ENCODE measurements around the gene SLC7A5. TPM values are rescaled to one million over a fixed set of nuclear protein-coding genes. Genes with fewer than 3 reads are reported as not detected.
A peak's percentile ranks its signal among the peaks of the same experiment; 100 is the strongest.
"Not testable (repeated sequence)": the region's sequence is repeated elsewhere in the genome, so short reads cannot be mapped to it uniquely, and the experiment has no call there.

The SLC7A5 gene
- polyA plus RNA-seq, 3 donors from 2014 or later: 2.6 to 7.3 (median 4.2) TPM

DNA sequence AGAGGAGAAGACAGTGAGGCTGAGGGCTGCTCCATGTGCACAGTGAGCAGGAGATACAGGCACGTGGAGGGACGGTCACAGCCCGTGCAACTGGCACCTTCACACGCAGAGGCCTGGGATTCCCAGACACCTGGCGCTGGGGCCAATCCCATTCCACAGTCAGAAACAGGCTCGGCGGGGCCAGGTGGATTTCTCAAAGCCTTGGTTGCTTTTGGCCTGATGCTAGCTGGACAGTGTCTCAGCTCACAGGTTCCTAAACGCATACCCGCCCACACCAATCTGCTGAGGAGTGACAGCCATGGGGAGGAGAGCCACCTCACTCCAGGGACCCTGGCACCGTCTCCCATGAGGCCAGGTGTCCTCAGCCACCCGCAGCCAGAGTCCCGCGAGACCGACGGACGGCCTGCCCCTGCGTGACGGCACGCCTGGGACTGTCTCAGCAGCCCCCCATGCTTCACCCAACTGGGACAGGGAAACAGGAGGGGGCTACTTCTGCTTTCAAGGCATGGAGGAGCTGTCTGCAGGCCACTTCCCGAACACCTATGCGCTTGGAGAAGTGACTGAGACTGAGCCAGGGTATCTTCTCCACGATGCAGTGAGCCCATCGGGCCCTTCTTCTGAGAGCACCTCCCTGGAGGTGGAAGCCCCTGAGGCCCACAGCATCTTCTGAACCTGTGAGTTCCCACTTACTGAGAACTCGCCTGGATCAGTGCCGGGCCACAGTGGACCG, 6.5 kb downstream of the SLC7A5 start:
- H3K4me1 Mint-ChIP-seq, H3K4me3 Mint-ChIP-seq, H3K9me3 Mint-ChIP-seq, DNase-seq: not testable (repeated sequence)
- peaks cover 11 to 23% (median 20%) of the 10 kb centered on the region in 3 donors for H3K27me3 Mint-ChIP-seq (ENCODE audit: low read depth in 3 of 3)
- H3K36me3 Mint-ChIP-seq: peaks cover 0 to 13% (median 3%) of the 10 kb centered on the region in 3 donors
- H3K27ac Mint-ChIP-seq: peak overlapping the region in 1 of 6 donors; percentile 67

DNA sequence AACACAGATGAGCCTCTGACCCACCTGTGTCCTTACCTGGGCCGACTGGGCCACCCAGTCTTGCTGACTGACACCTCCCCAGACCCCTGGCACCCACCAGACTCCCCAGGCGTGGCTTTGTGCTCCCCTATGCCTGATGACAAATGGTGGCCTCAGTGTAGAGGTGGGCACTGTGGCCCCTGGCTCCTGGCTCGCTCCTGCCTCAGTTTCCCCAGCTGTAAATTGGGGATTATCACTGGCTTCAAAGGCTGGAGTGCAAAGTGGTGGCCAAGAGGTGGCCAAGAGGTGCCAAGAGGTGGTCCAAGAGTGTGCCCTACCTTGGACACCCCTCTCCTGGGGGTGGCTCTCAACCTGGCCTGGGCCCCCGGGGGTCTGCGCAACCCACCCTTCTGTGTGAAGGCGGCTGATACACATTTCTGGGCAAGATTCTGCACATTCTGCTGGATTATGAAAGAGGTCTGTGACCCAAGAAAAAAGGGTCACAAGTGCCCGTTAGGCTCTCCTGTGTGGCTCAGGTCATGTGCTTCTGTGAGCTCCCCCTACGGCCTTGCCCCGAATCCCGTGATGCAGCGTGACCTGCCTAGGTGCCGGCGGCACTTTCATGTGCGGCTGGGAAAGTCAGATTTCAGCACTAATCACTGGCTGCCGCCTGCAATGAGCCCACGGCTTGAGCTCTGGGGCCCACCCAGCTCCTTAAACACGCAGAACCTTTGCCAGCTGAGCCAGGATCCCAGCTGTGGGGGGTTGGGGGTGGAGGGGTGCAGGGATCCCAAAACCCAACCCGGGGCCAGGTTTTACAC, 7.8 kb downstream of the SLC7A5 start:
- not testable (repeated sequence) for H3K4me3 Mint-ChIP-seq, H3K27ac Mint-ChIP-seq, DNase-seq, H3K9me3 Mint-ChIP-seq
- Mint-ChIP-seq H3K4me1 (peaks cover 11 to 21% of the 10 kb centered on the region in 2 donors), H3K36me3 (peaks cover 0 to 13% (median 3%) of the 10 kb centered on the region in 3 donors), H3K27me3 (ENCODE audit: low read depth in 3 of 3) (peaks cover 16 to 31% (median 21%) of the 10 kb centered on the region in 3 donors)

DNA sequence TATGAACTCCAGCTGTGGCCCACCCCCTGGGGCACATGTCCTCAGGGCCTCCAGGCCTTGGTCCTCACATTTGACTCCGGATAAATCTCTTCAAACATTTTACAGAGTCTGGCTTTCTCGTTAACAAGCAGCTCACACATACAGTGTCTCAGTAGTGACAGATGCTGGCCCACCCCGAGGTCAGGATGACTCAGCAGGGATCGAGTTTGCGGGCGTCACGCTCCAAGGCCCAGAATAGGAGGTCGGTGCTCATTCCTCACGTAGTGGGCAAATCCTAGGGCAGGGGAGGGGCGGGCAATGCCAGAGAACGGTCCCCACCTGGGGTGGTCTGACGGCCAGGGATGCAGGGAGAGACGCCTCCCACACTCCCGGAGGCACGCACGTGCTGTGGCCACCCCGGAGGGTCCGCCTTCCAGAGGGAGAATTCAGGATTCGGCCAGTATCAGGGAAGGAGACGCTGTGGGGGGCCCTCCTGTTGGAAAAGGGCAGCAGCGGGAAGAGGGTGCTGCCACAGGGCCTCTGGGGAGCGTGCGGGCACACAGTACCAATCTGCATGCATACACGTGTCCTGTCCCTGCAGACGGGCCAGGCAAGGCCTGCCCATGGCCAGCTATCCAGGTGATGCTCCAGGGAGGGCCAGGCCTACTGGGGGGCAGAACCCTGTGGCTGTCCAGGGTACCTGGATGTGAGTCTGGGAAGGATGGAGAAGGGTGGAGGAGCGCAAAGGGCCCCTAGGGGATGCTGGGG, 8.6 kb downstream of the SLC7A5 start:
- H3K27ac Mint-ChIP-seq: peak overlapping the region in 4 of 6 donors; percentile 8 to 67 (median 56)
- peaks cover 0 to 13% (median 3%) of the 10 kb centered on the region in 3 donors for H3K36me3 Mint-ChIP-seq
- H3K4me1 Mint-ChIP-seq: peaks cover 17 to 29% of the 10 kb centered on the region in 2 donors
- peaks cover 22 to 38% (median 23%) of the 10 kb centered on the region in 3 donors for H3K27me3 Mint-ChIP-seq (ENCODE audit: low read depth in 3 of 3)
- no peak for DNase-seq
- H3K9me3 Mint-ChIP-seq: no peaks in the 10 kb centered on the region
- no peak overlapping the region for H3K4me3 Mint-ChIP-seq

DNA sequence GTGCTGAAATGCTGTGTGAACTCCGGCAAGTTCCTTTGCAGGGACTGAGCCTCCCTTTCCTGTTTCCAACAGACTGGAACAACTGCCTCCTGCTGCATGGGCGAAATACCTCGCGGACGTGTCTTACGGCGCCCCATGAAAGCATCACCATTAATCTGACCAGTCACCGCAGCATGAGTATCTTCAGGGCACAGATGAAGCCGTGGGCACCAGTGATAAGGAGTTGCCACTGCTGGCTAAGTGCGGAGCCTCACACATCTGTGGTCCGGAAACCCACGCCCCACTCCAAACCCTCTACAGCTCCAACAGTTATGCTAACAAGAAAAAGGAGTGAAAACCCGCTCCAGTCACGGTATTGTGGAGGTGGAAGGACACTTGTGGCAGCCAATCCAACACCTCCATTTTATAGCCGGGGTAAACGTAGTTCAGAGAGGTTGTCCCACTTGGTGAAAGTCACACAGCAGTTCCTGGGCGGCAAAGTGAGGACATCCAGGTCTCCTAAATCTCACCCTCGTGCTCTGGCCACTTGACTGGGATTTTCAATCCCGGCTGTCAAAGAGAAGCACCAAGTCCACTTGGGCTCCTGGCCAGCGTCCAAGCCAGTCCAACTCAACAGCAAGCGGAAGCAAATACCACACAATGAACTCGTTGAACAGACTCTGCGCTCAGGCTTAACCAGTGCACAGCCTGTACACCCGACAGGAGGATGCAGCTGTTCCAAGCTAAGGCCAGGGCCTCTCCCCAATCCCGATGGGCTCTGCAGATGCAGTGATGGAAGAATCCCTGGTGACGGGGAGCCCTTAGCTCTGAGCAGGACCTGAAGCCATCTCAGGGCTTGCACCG, 10.9 kb downstream of the SLC7A5 start:
- Mint-ChIP-seq H3K4me3 (peak overlapping the region in 4 of 5 donors; percentile 21 to 63 (median 44)), H3K27ac (peak overlapping the region; percentile 51 to 97 (median 86)), H3K4me1 (peaks cover 32 to 47% of the 10 kb centered on the region in 2 donors), H3K27me3 (ENCODE audit: low read depth in 3 of 3) (peaks cover 39 to 51% (median 43%) of the 10 kb centered on the region in 3 donors)
- peak in 1 of 3 donors; percentile 37 for DNase-seq
- H3K9me3 Mint-ChIP-seq, H3K36me3 Mint-ChIP-seq: not testable (repeated sequence)

DNA sequence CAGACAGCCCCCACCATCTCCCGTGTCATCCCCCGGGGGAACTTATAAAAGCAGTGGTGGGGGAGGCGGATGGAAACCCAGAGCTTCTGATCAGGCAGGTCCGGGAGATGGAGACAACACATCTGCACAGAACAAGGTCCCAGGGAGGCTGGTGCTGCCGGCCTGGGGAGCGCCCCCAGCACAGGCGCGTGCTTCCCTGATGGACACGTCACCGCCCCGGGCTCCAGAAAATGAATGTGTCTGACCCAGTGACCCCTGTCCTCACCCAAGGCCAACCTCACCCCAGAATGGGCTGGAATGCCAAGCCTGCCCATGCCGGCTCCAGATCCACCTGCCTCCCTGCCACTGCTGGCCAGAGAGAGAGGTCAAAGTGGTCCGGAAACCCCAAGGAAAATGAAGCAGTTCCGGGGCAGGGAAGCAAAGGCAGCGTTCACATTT, 12.5 kb downstream of the SLC7A5 start:
- peak overlapping the region; percentile 87 to 97 (median 94) for H3K27ac Mint-ChIP-seq
- DNase-seq: peak in 1 of 3 donors; percentile 24
- peaks cover 0 to 4% (median 3%) of the 10 kb centered on the region in 3 donors for H3K36me3 Mint-ChIP-seq
- H3K9me3 Mint-ChIP-seq: no peaks in the 10 kb centered on the region
- peak overlapping the region; percentile 76 to 83 (median 79) for H3K4me3 Mint-ChIP-seq
- H3K4me1 Mint-ChIP-seq: peaks cover 42 to 55% of the 10 kb centered on the region in 2 donors
- H3K27me3 Mint-ChIP-seq (ENCODE audit: low read depth in 3 of 3): peaks cover 48 to 64% (median 50%) of the 10 kb centered on the region in 3 donors

DNA sequence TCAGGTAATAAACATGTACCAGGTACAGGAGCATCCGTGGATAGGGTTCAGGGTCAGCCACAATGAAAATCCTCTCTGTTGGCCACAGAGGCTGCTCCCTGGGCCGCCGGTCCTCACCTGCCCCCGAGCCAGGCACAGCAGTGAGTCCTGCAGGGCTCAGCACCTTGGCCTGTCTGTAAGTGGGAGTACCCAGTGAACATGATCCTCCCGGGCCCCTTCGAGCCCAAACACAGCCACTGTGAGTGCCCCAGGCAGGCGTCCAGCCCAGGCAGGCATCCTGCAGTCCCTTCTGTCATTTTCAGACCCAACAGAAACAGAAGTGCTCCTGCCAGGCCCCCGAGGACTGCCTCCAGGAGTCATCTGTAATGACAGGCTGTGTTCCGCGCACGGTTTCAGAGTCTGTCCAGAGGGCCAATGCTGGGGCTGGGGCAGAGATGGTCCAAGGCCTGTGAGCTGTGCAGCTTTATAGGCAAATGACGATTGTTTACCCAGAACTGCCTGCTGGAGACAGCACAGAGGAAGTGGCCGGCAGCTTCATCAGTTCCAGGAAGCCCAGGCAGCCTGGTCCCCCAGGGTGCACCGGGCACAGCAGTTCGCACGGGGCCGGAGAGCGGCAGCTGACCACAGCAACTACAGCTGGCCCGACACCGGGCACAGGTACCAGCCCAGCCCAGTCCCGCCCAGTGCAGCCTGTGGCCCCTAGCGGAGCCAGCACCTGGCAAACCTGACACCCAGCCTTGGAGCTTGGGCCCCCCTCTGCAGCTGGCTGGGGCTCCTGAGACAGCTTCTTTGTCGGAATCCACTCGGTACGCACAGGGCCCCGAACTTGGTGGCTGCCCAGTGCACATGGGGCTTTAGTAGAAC, 13.2 kb downstream of the SLC7A5 start:
- peaks cover 42 to 55% of the 10 kb centered on the region in 2 donors for H3K4me1 Mint-ChIP-seq
- H3K9me3 Mint-ChIP-seq: no peaks in the 10 kb centered on the region
- peaks cover 0 to 4% (median 3%) of the 10 kb centered on the region in 3 donors for H3K36me3 Mint-ChIP-seq
- H3K27me3 Mint-ChIP-seq (ENCODE audit: low read depth in 3 of 3): peaks cover 46 to 60% (median 52%) of the 10 kb centered on the region in 3 donors
- H3K27ac Mint-ChIP-seq: peak overlapping the region; percentile 87 to 97 (median 95)
- H3K4me3 Mint-ChIP-seq: peak overlapping the region; percentile 76 to 83 (median 79)
- peak; percentile 64 to 76 (median 69) for DNase-seq

DNA sequence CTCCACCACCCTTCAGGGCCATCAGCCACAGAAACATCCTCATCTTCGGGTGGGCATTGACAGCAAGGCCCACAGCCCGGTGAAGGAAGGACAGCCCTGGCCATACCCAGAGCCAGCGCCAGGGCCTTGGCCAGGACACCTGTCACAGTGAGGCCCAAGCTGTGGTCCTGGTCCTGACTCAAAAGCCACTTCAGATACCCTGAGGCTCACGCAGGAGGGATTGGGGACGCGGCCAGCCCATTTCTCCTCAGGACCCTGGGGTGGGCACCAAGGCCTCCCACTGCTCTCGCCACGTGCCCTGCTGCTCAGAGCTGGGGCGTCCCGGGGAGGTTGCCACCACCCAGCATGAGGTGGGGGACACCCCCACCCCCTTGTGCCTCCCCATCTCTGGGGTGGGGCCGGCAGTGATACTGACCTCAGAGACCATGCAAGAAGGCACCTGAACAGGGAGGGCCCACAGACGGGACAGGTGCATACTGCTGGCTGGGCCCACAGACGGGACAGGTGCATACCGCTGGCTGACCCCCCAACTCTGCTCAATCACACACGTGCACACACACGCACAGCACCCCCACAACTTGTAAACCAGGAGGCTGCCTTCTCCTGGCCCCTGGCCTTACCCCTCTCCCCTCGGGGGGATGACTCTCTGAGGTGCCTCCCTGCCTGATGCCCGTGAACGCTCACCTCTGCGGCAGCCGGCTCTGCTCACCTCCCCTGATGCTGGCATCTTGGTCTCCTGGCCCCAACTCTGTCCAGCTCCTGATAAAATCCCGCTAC, 14.2 kb downstream of the SLC7A5 start:
- H3K4me1 Mint-ChIP-seq: peaks cover 42 to 55% of the 10 kb centered on the region in 2 donors
- H3K27ac Mint-ChIP-seq: peak overlapping the region; percentile 87 to 97 (median 95)
- H3K27me3 Mint-ChIP-seq (ENCODE audit: low read depth in 3 of 3): peaks cover 42 to 61% (median 53%) of the 10 kb centered on the region in 3 donors
- no peaks in the 10 kb centered on the region for H3K9me3 Mint-ChIP-seq
- no peak for DNase-seq
- peak overlapping the region in 4 of 5 donors; percentile 76 to 83 (median 80) for H3K4me3 Mint-ChIP-seq
- H3K36me3 Mint-ChIP-seq: peaks cover 0 to 4% (median 0%) of the 10 kb centered on the region in 3 donors

DNA sequence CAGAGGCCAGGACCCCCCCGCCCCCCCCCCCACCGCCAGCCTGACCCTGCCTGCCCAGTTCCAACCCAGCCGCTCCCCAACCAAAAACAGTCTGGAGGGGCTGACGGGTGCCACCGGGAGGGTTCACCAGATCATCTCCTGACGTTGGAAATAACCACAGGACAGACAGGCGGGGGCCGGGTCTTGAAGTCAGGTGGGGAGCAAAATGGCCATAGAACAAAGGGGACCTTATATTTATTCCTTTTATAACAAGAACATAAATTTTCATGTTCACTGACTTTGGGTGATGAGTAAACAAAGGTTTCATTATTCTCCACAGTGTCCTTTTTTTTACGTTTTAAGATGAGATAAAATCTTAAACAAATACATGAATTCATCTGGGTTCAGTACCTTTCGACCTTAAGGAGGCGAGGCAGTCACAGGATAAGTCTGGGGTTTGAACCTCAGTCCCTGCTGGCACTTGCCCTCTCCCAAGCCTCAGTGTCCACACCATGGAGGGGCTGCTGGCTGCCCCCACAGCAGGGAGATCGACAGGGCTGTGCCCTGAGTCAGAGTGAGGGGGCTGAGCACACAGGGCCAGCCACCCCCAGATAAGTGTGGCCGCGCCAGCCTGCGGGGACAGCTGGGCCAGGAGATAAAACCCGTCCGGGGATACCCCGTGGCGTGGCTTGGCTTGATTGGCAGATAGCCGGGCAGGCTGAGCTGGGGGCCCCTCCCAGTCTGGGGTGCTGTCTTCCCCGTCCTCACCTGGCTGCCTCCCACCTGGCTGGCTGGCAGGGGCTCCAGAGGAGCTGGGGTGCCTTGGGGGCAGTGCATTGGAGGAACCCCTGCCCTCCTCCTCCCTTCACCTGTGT, 15.0 kb downstream of the SLC7A5 start:
- H3K4me1 Mint-ChIP-seq: peaks cover 42 to 55% of the 10 kb centered on the region in 2 donors
- peaks cover 42 to 58% (median 57%) of the 10 kb centered on the region in 3 donors for H3K27me3 Mint-ChIP-seq (ENCODE audit: low read depth in 3 of 3)
- peak overlapping the region; percentile 40 to 72 (median 70) for H3K4me3 Mint-ChIP-seq
- DNase-seq: peak in 1 of 3 donors; percentile 47
- H3K9me3 Mint-ChIP-seq: no peaks in the 10 kb centered on the region
- no peaks in the 10 kb centered on the region for H3K36me3 Mint-ChIP-seq
- H3K27ac Mint-ChIP-seq: peak overlapping the region; percentile 91 to 98 (median 97)

DNA sequence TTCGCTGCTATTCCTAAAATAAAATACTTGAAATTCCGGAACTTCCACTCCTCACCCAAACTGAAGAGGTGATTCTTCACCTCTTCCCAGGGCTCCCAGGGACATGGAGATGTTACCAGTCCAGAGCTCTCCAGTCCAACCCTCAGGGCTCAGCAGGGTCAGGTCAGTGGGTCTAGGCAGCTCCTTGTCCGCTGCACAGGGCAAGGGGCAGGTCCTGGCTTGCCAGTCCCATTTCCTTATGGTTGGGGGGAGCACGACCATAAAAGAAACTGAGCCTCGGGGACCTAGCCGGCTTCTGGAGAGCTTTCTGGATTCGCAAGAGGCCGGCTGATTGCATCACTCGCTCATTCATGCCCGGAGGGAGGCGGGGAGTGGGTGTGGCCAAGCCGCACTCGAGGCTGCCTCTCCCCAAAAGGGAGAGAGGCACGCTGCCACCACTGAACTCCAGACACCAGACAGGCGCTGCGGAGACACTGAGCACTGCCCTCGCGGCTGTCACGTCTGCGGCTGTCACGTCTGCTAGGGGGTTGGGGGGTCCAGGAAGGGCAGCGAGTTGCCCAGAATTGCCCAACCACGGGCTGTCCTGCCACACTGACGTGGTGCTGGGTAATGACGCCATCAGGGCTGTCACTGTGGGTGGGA, 15.8 kb downstream of the SLC7A5 start:
- DNase-seq: peak; percentile 95 to 98 (median 96)
- H3K4me1 Mint-ChIP-seq: peaks cover 42 to 54% of the 10 kb centered on the region in 2 donors
- H3K27me3 Mint-ChIP-seq (ENCODE audit: low read depth in 3 of 3): peaks cover 42 to 60% (median 57%) of the 10 kb centered on the region in 3 donors
- peak overlapping the region; percentile 66 to 76 (median 70) for H3K4me3 Mint-ChIP-seq
- peak overlapping the region; percentile 23 to 98 (median 97) for H3K27ac Mint-ChIP-seq
- H3K36me3 Mint-ChIP-seq: no peaks in the 10 kb centered on the region
- no peaks in the 10 kb centered on the region for H3K9me3 Mint-ChIP-seq

DNA sequence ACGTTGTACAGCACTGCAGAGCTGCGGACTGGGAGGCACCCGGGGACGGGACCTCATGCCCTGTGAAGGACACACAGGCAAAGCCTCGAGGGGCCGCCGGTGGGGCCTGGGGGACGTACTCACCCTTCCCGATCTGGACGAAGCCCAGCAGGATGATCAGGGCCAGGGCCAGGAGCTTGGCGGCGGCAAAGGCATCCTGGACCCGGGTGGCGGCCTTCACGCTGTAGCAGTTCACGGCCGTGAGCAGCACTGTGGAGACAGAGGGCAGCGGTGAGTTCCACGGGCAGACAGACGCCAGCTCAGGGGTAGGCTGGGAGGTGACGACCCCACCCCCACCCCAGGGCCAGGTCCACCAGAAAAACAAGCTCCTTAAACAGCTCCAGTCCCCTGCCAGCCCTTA, 17.7 kb downstream of the SLC7A5 start:
- Mint-ChIP-seq H3K27me3 (ENCODE audit: low read depth in 3 of 3) (peaks cover 33 to 60% (median 44%) of the 10 kb centered on the region in 3 donors), H3K9me3 (no peaks in the 10 kb centered on the region), H3K4me3 (no peak overlapping the region), H3K4me1 (peaks cover 32 to 35% of the 10 kb centered on the region in 2 donors), H3K27ac (peak overlapping the region in 1 of 6 donors; percentile 59), H3K36me3 (no peaks in the 10 kb centered on the region)
- DNase-seq: no peak
